COR-L47 (cell line): ENCODE results near the gene KSR2.

ENCODE experiments used
- DNase-seq: peaks from one replicate; lab custom pipeline; 2025; lab: John Stamatoyannopoulos, UW

The KSR2 gene

DNA sequence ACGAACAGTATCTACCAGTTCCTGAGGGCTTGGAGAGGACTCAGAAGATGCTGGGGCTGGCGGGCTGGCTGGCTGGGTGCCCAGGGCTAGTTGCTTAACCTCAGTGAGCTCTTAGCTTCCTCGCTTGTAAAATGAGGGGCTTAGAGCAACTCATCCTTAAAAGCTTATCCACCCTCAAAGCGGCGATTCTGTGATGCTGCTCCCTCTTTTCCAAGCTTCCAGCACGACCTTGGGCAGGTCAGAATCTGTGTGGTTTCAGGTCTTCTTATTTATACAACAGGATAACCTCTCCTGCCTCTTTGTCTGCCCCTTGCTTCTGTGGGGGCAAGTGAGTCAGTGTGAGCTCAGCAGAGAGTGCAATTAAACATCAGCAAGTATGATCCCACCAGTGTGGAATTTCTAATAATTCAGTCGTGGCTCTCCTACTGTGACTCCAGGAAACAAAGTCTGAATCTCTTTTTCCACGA is 281.8 kb downstream of the KSR2 start:
- no peak for DNase-seq

DNA sequence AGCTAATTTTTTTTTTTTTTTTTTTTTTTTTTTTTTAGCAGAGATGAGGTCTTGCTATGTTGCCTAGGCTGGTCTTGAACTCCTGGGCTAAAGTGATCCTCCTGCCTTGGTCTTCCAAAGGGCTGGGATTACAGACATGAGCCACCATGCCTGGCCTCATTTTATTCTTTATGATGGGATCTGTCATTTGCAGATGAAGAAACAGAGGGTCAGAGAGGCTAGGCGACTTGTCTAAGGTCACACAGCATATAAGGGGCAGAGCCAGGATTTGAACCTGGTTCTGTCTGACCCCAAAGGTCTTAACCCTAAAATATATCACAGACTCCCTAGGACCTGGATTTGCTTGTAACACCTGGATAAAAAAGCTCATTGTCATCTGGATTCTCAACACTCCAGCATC is 282.6 kb downstream of the KSR2 start:
- DNase-seq = no peak

DNA sequence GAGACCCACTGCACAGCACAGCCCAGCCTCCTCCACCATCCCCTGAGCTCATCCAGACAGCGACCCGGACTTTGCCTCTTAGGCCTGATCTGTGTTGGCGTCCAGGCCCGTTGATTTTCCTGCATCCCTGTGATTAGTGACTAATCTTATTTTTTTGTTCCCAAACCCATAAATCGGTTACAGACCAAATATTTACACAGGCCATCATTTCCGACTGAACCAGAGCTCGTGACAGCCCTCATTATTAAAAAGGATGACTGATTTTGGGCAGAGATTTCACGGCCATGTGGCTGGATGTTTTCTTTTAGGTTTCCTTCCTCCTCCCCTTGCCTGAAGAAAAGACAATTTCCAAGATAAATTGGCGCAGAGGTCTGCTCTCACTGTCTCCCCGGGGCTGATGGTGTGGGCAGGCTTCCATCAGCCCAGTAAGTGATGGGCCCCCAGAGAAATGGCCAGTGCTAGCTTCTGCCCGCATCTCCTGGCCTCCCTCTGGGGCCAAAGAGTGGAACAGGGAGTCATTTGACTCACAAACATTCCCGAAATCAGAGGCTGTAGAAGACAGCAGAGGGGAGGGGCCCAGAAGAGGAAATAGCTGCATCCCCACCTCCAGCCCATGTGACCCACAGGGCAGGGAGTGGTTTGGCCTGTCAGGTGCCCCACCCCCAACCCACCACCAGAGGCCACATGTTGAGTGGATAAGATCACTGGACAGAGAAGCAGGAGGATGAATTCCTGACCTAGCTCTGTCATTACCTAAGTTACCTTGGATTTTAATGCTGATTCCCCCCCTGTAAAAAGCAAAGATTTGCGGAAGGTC is 283.5 kb downstream of the KSR2 start:
- DNase-seq = peak; percentile 41

DNA sequence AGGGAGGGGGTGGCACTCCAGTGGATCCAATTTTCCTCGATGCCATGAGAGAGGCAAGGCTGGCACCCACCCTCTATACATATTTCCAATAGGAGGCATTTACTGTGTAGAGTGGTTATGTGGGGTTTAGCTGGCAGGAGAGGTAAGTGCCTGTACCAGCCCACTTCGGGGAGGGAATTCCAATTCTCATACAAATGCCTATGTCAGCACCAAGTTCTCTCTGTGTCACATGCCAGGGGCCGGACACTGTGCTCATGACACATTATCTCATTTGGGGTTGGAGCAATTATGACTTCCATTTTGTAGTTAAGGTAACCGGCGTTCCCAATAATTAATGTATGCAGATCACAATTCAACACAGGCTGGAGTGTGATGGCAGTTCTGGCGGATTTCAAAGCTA is 284.3 kb downstream of the KSR2 start:
- no peak for DNase-seq

DNA sequence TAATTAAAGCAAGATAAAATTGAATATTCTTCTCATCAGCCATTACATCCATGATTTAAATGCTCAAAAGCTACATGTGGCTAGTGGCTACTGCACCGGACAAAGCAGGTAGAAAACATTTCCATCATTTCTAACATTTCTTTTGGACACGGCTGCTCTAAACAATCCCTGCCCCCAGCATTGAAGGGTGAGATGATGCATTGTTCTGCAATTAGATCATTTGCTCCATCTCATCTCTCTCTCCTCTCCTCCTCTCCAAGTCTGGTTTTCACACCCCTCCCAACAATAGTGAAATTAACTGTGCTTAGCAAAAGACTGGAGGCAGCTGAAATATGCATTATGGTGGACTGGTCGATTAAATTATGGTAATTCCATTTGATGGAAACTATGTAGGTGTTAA is 288.5 kb downstream of the KSR2 start:
- no peak for DNase-seq

DNA sequence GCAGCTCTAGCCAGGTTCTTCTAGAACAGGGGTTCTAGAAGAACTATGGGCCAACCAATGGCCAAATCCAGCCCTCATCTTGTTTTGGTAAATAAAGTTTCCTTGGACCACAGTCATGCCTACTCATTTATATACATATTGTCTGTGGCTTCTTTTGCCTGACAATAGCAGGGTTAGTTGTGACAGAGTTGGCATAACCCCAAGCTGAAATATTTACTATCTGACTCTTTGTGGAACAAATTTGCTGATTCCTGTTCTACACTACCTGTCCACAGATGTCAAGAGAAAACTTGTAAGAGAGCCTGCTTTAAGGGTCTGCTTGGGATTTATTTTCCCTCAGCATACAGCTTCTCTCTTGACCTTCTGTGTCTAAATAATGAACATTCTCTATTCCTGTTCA is 289.0 kb downstream of the KSR2 start:
- no peak for DNase-seq

DNA sequence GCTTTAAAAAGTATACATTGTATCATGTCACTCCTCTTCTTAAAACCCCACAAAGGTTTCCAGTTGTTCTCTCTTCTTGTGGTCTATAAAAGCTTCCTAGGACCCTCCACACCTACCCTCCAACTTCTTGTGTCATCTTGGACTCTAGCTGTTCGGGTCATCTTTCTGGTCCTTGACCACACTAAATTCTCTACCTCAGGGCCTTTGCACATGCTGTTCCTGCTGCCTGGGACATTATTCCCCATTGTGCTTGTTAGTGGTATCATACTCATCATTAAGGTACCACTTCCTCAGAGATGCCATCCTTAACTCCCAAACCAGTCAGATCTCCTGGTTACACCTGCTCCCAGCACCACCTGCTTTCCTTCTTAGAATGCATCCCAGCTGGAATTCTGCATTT is 294.0 kb downstream of the KSR2 start:
- DNase-seq = no peak

DNA sequence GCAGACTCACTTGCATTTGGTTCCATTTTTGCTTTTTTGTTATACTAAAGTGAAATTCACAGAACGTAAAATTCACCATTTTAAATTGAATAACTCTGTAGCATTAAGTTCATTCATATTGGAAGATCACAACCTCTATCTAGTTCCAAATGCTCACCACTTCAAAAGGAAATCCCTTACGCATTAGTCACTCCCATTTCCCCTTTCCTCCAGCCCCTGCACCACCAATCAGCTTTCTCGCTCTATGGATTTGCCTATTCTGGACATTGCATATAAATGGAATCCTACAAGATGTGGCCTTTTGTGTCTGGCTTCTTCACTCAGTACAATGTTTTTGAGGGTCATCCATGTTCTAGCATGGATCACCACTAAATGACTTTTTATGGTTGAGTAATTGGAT is 294.5 kb downstream of the KSR2 start:
- DNase-seq = no peak

DNA sequence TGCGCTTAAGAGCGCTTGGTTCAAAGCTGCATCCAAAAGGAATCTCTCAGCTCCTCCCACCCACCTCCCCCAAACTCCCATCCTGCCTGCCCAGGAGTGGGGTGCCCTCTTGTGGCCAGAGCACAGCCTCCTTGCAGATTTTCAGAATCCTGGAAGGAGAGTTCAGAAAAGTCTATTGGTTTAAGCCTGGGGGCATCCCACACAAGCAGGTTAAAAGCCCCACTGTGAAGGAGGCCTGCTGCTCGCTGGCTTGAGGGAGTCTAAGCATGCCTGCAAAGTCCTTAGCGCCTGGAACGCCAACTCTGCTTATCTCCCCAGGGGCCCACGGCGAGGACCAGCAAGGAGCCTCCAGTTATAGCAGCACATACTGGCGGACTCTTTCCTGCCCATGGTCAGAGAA is 297.1 kb downstream of the KSR2 start:
- DNase-seq = peak; percentile 35

DNA sequence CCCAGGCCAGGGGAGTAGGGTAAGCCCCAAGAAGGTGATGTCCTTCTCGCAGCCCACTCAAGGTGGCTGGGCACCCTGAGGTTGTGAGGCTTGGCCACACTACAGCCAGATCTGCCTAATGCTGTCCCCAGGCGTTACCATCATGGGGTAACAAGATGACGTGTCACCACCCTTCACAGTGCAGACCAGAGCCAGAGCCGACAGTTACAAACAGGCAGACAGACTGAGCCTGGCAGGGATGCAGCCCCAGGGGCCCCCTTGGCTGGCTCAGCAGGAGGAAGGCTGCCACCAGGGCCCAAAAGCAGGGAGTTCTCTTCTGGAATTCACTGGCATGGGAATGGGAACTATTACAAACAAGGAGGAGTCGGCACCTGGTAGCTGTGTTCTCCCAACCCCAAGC is 304.6 kb downstream of the KSR2 start:
- no peak for DNase-seq

DNA sequence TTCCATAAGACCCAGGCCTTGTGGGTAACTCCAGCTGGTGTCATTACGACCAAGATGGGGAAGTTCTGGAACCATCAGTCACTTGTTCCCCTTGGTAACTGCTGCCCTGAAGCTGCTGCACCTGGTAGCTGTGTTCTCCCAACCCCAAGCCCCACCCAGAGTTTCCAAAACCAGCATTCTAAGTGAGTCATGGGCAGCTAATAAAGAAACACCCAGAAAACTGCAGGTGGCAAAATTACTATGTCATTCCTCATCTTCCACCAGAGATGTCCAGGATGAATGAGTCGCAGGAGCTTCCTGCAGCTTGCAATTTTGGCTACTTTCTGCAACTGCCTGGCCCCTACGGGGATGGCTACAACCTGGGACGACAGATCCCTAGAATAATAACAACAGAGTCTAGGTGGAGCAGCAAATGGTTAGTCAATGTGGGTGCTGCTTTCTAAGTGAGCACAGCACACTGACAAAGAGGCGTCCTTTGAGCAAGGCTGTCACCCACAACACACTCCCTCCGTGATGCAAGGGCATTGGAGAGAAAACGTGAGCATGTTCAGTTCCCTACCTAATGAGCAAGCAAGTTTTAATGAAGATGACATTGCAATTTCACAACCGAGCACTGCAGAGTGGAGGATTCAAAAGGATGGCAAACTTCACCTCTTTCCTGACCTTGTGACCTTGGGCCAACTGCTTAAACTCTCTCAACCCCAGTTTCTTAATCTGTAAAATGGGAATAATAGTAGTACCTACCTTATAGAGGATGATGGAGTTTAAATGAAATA is 306.0 kb downstream of the KSR2 start:
- no peak for DNase-seq

DNA sequence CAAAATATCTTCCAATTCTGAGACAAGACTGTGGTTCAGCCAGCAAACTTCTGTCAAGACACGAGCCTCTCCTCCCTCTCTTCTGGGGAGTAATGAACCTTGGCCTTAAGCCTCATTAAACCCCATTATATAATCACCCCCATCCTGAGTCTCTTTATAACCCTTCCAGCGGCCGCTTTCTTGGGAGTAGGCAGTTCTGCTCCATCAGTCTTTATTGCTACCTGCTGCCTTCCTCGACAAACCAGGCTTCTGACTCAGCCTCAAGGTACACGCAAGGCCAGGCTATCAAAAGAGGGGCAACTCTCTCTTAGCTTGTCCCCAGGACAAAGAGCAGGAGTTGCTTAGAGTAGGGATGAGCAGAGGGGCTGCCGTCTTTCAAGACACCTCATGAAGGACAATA is 306.6 kb downstream of the KSR2 start:
- DNase-seq = no peak

DNA sequence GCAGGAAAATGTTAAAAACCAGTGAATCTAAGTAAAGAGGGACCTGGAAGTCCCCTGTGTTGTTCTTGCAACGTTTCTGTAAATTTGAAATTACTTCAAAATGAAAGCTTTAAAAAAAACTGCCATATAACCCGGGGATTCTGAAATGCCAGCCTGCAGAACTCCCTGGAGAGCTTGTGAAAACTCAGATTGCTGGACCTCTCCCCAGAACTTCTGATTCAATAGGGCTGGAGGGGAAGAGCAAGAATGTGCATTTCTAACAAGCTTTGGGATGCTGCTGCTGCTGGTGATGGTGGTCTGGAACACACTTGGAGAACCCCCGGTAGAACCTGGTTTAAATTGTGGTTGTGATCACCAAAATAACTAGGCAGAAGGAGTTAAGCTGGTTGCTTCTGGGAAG is 307.3 kb downstream of the KSR2 start:
- no peak for DNase-seq

DNA sequence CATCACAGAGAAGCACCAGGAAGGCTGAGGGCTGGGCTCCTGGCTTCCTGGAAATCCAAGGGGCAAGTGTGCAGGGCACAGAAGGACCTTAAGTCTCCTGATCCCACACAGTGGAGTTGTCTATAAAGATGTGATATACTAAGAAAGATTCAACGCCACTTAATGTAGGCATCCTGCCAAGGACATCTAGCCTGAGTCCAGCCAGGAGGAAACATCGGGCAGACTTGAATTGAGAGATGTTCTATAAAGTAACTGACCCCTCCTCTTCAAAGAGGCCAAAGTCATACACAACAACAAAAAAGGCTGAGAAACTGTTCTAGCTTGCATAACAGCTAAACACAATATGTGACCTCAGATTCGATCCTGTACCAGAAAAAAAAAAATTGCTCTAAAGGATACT is 307.9 kb downstream of the KSR2 start:
- DNase-seq = no peak

DNA sequence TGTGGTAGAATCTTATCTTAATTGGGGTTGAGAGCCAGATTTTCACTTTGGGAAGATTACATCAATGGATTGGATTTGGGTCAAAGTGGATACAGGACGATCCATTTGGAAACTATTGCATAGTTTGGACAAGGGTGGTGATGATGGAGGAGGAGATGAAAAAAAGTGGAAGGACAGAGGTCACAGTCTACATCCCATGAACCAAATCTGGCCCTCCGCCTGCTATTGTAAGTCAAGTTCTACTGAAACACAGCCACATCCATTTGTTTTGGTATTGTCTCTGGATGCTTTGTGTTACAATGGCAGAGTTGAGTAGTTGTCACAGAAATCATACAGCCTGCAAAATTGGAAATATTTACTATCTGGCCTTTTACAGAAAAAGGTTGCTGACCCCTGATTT is 310.6 kb downstream of the KSR2 start:
- DNase-seq = no peak

DNA sequence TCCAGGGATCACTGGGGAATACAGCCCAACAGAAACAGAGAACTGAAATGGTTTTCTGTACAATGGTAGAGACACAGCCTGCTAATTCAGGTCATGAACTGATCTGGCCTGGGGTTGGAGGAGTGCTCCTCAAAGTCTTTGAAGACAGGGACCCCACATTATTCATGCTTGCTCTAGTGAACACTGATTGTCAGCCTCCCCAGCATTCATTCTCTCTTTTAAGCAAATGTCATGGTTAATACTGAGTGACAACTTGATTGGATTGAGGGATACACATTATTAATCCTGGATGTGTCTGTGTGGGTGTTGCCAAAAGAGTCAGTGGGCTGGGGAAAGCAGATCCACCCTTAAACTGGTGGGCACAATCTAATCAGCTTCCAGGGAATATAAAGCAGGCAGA is 319.0 kb downstream of the KSR2 start:
- DNase-seq = no peak

DNA sequence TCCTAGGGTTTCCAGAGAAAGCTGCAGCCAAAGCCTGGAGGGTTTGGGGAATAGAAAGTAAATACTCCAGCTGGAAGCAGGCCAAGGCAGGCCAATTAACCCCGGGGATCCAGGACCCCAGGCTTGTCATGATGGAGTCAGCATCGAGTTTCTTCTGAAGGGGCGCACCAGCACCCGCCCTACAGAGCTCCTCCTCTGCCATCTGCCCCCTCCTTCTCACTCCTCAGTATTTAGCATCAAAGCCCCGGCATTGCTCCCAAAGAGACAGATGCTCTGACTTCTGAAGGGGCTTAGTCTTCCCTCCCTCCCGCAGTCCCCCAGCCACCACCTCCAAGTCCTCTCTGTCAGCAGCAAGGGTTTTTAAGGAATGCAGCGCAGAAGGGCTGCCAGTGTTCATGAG is 322.3 kb downstream of the KSR2 start:
- DNase-seq = peak; percentile 59

DNA sequence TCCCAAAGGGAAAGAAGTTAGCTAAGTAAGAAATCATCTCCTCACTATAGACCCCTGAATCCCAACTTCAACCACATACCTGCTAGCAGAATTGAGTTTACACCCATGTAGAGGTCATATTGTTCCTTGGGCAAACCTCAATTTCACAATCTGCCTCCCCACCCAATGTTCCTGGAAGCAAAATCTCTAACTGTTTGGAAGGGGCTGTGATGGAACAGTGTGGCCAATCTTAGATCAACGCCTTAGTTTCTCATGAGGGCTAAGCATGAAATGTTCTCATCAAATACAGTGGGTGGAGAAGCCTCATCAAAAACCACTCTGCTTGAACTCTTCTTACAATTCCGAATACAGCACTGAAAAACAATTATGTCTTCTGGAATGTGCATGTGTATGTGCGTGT is 323.3 kb downstream of the KSR2 start:
- no peak for DNase-seq

DNA sequence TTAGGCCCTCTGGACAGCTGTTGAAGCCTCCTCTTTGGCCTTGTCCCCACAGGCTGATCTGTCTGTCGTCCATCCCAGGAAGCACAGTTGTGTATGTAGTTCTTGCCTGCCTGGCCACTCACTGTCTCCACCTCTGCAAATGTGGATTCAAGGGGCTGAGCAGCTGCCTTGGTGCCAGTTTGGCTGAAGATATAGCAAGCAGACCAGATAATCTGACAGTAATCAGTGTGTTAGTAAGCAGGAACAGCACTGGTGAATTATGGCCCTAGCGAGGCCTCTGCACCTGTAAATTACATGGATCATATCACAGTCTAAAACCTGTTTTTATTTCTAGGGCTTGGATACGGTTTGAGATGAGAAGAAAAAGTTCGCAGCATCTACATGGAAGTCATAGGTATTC is 324.8 kb downstream of the KSR2 start:
- DNase-seq = no peak

DNA sequence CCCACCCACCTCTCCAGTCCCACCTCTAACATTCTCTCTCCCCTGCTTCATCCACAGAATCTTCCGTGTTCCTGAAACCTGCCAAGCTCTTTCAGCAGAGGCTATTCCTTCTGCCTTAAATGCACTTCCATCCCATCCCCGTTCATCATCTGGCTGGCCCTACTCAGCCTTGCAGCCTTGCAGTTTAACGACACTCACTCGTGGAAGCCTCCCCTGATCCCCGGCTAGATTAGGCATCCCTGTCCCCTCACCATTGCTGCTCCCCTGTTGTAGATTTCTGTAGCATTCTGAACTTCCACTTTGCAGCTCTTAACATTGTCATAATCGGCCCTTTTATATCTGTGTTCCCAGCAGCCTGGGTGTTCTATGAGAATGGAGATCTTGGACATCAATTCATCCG is 326.9 kb downstream of the KSR2 start:
- no peak for DNase-seq

DNA sequence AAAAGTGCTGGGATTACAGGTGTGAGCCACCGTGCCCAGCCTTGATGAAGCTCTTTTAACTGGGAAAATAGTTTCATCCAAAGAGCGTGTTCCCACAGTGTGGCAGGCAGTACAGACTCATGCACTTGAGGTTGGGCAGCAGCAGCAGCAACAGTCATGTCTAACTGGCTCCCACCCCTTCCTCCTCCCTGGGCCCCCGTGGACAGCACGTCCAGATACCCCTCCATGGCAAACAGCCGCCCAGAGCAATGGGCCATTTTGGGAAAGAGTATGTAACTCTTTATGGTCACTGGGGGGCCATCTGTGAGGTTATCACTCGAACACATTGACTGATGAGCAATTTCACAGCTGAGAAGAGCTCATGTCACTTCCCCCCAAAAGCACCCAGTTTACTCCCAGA is 328.3 kb downstream of the KSR2 start:
- no peak for DNase-seq

DNA sequence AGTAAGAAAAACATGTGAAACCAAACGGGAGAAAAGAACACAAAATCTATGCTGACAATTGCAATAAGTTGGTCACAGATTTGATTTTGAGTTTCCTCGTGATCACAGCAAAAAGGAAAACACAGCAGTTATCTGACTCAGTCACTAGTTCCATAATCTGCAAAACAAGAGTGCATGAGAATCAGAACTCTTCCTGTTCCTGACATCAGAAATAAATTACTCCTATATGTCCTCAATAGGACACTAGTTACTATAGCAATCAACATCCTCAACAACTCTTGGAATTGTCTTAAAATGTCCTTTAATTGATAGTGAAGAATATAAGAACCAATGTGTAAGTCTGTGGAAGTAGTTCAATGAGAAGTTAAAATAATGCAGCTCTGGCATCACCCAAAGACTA is 339.3 kb downstream of the KSR2 start:
- no peak for DNase-seq

DNA sequence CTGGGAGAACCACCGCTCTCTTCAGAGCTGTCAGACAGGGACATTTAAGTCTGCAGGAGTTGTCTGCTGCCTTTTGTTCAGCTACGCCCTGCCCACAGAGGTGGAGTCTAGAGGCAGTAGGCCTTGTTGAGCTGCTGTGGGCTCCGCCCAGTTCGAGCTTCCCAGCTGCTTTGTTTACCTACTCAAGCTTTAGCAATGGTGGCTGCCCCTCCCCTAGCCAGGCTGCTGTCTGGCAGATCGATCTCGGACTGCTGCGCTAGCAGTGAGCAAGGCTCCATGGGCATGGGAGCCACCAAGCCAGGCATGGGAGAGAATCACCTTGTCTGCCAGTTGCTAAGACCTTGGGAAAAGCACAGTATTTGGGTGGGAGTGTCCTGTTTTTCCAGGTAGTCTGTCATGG is 340.1 kb downstream of the KSR2 start:
- peak; percentile 21 for DNase-seq

DNA sequence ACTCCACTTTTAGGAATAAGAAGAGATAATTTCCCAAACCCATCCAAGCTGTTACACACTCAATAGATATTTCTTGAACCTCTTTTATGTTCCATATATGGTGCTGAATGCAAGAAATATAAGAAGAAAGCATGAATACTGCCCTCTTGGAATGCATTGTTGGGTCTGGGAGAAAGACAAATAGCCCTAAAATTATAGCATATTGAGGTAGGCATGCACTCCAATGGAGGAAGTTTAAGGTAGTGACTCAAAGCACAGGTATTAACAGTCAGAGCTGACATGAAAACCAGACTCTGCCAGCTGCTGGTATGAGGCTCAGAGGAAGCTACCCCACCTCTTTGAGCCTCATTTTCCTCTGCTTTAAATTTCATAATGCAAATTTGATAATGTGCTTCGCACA is 346.0 kb downstream of the KSR2 start:
- DNase-seq = no peak
